H1 (cell line): ENCODE measurements around the gene SCPEP1. TPM values are rescaled to one million over a fixed set of nuclear protein-coding genes. Genes with fewer than 3 reads are reported as not detected.

Experiments
- CTCF ChIA-PET: fragments of 300-600 bp; sonication (Branson Sonifier 250); formaldehyde crosslinking; loops from one replicate; lab custom pipeline; 2021; ENCODE audit not compliant: partially characterized antibody; lab: Charles Lee
- POLR2A ChIA-PET: fragments of 300-600 bp; sonication (Branson Sonifier 250); formaldehyde crosslinking; loops from one replicate; lab custom pipeline; 2021; ENCODE audit warnings: inconsistent platforms; ENCODE audit not compliant: partially characterized antibody; lab: Charles Lee
- DNase-seq, 2 experiments: peaks; one replicate each; pipeline versions ENCODE4 v3.0.0 to v3.0.0-alpha.2; 2010 to 2022; ENCODE audit warnings: low spot score in 2 of 2, low read depth in 1 of 2, mixed read lengths in 1 of 2
- FAIRE-seq: peaks from 2 replicates; lab custom pipeline; 2011; peaks lifted over from hg19 to GRCh38; lab: Jason Lieb, UNC
- H2AFZ ChIP-seq: 2 replicates; pipeline ENCODE4 v1.8.1; 2012; ENCODE audit warnings: low read length, inconsistent platforms
- H2AK5ac ChIP-seq: 2 replicates; pipeline ENCODE4 v1.6.1; 2013; ENCODE audit warnings: low read depth, low read length
- H2BK120ac ChIP-seq: replicated peaks from 2 replicates; pipeline ENCODE3; 2013; ENCODE audit warnings: low read depth, low read length, inconsistent platforms
- H2BK12ac ChIP-seq: 2 replicates; pipeline ENCODE4 v1.6.1; 2013; ENCODE audit warnings: low read depth, low read length
- H2BK15ac ChIP-seq: 2 replicates; pipeline ENCODE4 v1.6.1; 2013; ENCODE audit warnings: low read length
- H2BK20ac ChIP-seq: 2 replicates; pipeline ENCODE4 v1.6.1; 2013; ENCODE audit warnings: low read length
- H2BK5ac ChIP-seq: 2 replicates; pipeline ENCODE4 v1.6.1; 2013; ENCODE audit warnings: low read depth, low read length
- H3K14ac ChIP-seq: 2 replicates; pipeline ENCODE4 v1.6.1; 2013; ENCODE audit warnings: inconsistent platforms; ENCODE audit not compliant: insufficient read length
- H3K18ac ChIP-seq: 2 replicates; pipeline ENCODE4 v1.6.1; 2013; ENCODE audit warnings: low read length; ENCODE audit errors: extremely low read depth
- H3K23ac ChIP-seq: 2 replicates; pipeline ENCODE4 v1.6.1; 2013; ENCODE audit warnings: inconsistent platforms; ENCODE audit not compliant: insufficient read length
- H3K23me2 ChIP-seq: 2 replicates; pipeline ENCODE4 v1.6.1; 2013; ENCODE audit warnings: low read depth, low read length
- H3K27ac ChIP-seq: 2 replicates; pipeline ENCODE4 v1.6.1; 2011; ENCODE audit warnings: low read depth, low read length, inconsistent platforms
- H3K27me3 ChIP-seq, 4 experiments: replicated peaks in 1 of 4; 1 replicate in 1 of 4; 2 replicates in 3 of 4; pipeline versions ENCODE4 v1.6.1 to v1.8.1; 2011 to 2013; ENCODE audit warnings: low read length in 3 of 4, mild to moderate bottlenecking in 3 of 4, inconsistent platforms in 2 of 4, mixed read lengths in 2 of 4, moderate library complexity in 1 of 4; ENCODE audit not compliant: control insufficient read depth in 3 of 4, insufficient read depth in 3 of 4; ENCODE audit errors: extremely low read depth in 1 of 4
- H3K36me3 ChIP-seq, 4 experiments: 2 replicates each; pipeline versions ENCODE4 v1.6.1 to v1.8.1; 2011 to 2013; ENCODE audit warnings: mild to moderate bottlenecking in 4 of 4, low read length in 3 of 4, moderate library complexity in 2 of 4, control low read depth in 1 of 4, inconsistent platforms in 1 of 4; ENCODE audit not compliant: insufficient read depth in 4 of 4, control insufficient read depth in 2 of 4
- H3K4ac ChIP-seq: replicated peaks from 2 replicates; pipeline ENCODE3; 2013; ENCODE audit warnings: low read length, low read depth, mixed read lengths, inconsistent platforms; ENCODE audit not compliant: insufficient read length
- H3K4me1 ChIP-seq, 4 experiments: replicated peaks in 1 of 4; 1 replicate in 1 of 4; 2 replicates in 3 of 4; pipeline versions ENCODE4 v1.6.1 to v1.8.1; 2011 to 2013; ENCODE audit warnings: low read length in 3 of 4, inconsistent platforms in 2 of 4, mixed read lengths in 1 of 4; ENCODE audit not compliant: insufficient read depth in 4 of 4, control insufficient read depth in 3 of 4
- H3K4me2 ChIP-seq, 2 experiments: 2 replicates each; pipeline versions ENCODE4 v1.6.1 to v1.8.1; 2011 to 2013; ENCODE audit warnings: low read depth in 2 of 2, low read length in 2 of 2, control low read depth in 1 of 2, inconsistent platforms in 1 of 2, mild to moderate bottlenecking in 1 of 2; ENCODE audit not compliant: insufficient read depth in 1 of 2
- H3K4me3 ChIP-seq, 4 experiments: fragments of 200-600, 300-600 bp in 1 of 4; sonication (generic), shearing (Covaris generic), sonication (Bioruptor Twin) in 1 of 4; 2 replicates each; pipeline versions ENCODE4 v1.5.1 to v1.8.1; 2011 to 2016; ENCODE audit warnings: low read length in 4 of 4, low read depth in 3 of 4, control low read depth in 2 of 4, inconsistent platforms in 2 of 4, mild to moderate bottlenecking in 2 of 4, mixed read lengths in 1 of 4, moderate library complexity in 1 of 4; ENCODE audit not compliant: insufficient read depth in 2 of 4; ENCODE audit errors: extremely low read depth in 1 of 4
- H3K56ac ChIP-seq: replicated peaks from 2 replicates; pipeline ENCODE3; 2013; ENCODE audit warnings: low read depth, mild to moderate bottlenecking, mixed read lengths, low read length, inconsistent platforms; ENCODE audit not compliant: insufficient read length
- H3K79me1 ChIP-seq: 2 replicates; pipeline ENCODE4 v1.6.1; 2013; ENCODE audit warnings: low read depth, low read length, control low read depth
- H3K79me2 ChIP-seq, 2 experiments: 2 replicates each; pipeline versions ENCODE4 v1.6.1 to v1.8.1; 2012 to 2013; ENCODE audit warnings: low read length in 2 of 2, mild to moderate bottlenecking in 2 of 2, inconsistent platforms in 1 of 2; ENCODE audit not compliant: insufficient read depth in 2 of 2, control insufficient read depth in 1 of 2
- H3K9ac ChIP-seq, 4 experiments: replicated peaks in 1 of 4; 1 replicate in 1 of 4; 2 replicates in 3 of 4; pipeline versions ENCODE4 v1.6.1 to v1.8.1; 2011 to 2013; ENCODE audit warnings: low read depth in 3 of 4, low read length in 3 of 4, control low read depth in 2 of 4, mild to moderate bottlenecking in 2 of 4, moderate library complexity in 2 of 4, inconsistent platforms in 1 of 4; ENCODE audit errors: extremely low read depth in 1 of 4
- H3K9me3 ChIP-seq, 2 experiments: 2 replicates each; pipeline versions ENCODE4 v1.6.1 to v1.8.1; 2012 to 2013; ENCODE audit warnings: mild to moderate bottlenecking in 2 of 2, moderate library complexity in 2 of 2, control low read depth in 1 of 2, inconsistent platforms in 1 of 2, low read depth in 1 of 2, low read length in 1 of 2, mixed read lengths in 1 of 2; ENCODE audit not compliant: insufficient read depth in 2 of 2
- H4K20me1 ChIP-seq, 2 experiments: replicated peaks in 1 of 2; 2 replicates each; pipeline versions ENCODE3 to v1.8.1; 2011 to 2013; ENCODE audit warnings: inconsistent platforms in 2 of 2, low read length in 2 of 2, mild to moderate bottlenecking in 1 of 2; ENCODE audit not compliant: insufficient read depth in 2 of 2, control insufficient read depth in 1 of 2
- H4K5ac ChIP-seq: 2 replicates; pipeline ENCODE4 v1.6.1; 2013; ENCODE audit warnings: low read length, low read depth, mixed read lengths, inconsistent platforms; ENCODE audit not compliant: insufficient read length
- H4K8ac ChIP-seq: 2 replicates; pipeline ENCODE4 v1.8.0; 2013; ENCODE audit warnings: mild to moderate bottlenecking, moderate library complexity, low read length, inconsistent platforms; ENCODE audit not compliant: insufficient read depth; ENCODE audit errors: extremely low read depth
- H4K91ac ChIP-seq: replicated peaks from 2 replicates; pipeline ENCODE3; 2013; ENCODE audit warnings: low read length, mixed read lengths, inconsistent platforms; ENCODE audit not compliant: insufficient read length
- BCL11A ChIP-seq, 2 experiments: IDR thresholded peaks; one replicate each; pipeline ENCODE4 v1.6.1; 2011; ENCODE audit warnings: low read depth in 2 of 2, low read length in 2 of 2, mild to moderate bottlenecking in 2 of 2
- CREB1 ChIP-seq: IDR thresholded peaks from 2 replicates; pipeline ENCODE4 v1.6.1; 2012; ENCODE audit warnings: inconsistent platforms
- CTBP2 ChIP-seq: IDR thresholded peaks from 2 replicates; pipeline ENCODE4 v1.7.0; 2011; ENCODE audit warnings: borderline replicate concordance, mild to moderate bottlenecking, moderate library complexity, mixed read lengths, low read length; ENCODE audit not compliant: insufficient read depth, insufficient read length
- HDAC2 ChIP-seq, 2 experiments: fragments of 300-600 bp in 1 of 2; sonication (generic) in 1 of 2; IDR thresholded peaks; 2 replicates each; pipeline ENCODE4 v1.6.1; 2011 to 2012; ENCODE audit warnings: low read depth in 2 of 2, low read length in 2 of 2, mild to moderate bottlenecking in 2 of 2, moderate library complexity in 2 of 2, borderline replicate concordance in 1 of 2, inconsistent platforms in 1 of 2
- KDM1A ChIP-seq: fragments of 200-600, 300-600 bp; sonication (generic); IDR thresholded peaks from 2 replicates; pipeline ENCODE4 v1.7.1; 2016; ENCODE audit warnings: mild to moderate bottlenecking, low read length, borderline replicate concordance
- KDM5A ChIP-seq: fragments of 200-600 bp; IDR thresholded peaks from 2 replicates; pipeline ENCODE4 v1.7.1; 2012; ENCODE audit warnings: mild to moderate bottlenecking, low read length, inconsistent platforms, mixed read lengths
- MAX ChIP-seq: IDR thresholded peaks from 2 replicates; pipeline ENCODE4 v1.6.1; 2012; ENCODE audit warnings: inconsistent platforms
- RFX5 ChIP-seq: IDR thresholded peaks from 2 replicates; pipeline ENCODE4 v1.6.1; 2011; ENCODE audit warnings: low read depth, low read length, improper control_type of control experiment, borderline replicate concordance
- RXRA ChIP-seq: IDR thresholded peaks from 2 replicates; pipeline ENCODE4 v1.6.1; 2011; ENCODE audit warnings: low read depth, mild to moderate bottlenecking, low read length, moderate library complexity; ENCODE audit not compliant: insufficient read depth
- SP1 ChIP-seq: IDR thresholded peaks from 2 replicates; pipeline ENCODE4 v1.6.1; 2011; ENCODE audit warnings: low read depth, low read length
- SP4 ChIP-seq: IDR thresholded peaks from 2 replicates; pipeline ENCODE4 v1.6.1; 2012; ENCODE audit warnings: low read length, inconsistent platforms
- SRF ChIP-seq: IDR thresholded peaks from 2 replicates; pipeline ENCODE4 v1.6.1; 2011; ENCODE audit warnings: mild to moderate bottlenecking, low read depth, low read length, moderate library complexity
- TAF1 ChIP-seq: IDR thresholded peaks from 2 replicates; pipeline ENCODE4 v1.6.1; 2011; ENCODE audit warnings: mild to moderate bottlenecking, low read depth, low read length
- TAF7 ChIP-seq: optimal IDR thresholded peaks from 2 replicates; pipeline ENCODE3; 2011; ENCODE audit warnings: low read depth, mild to moderate bottlenecking, inconsistent platforms, low read length, moderate library complexity, borderline replicate concordance
- TCF12 ChIP-seq: IDR thresholded peaks from 2 replicates; pipeline ENCODE4 v1.6.1; 2011; ENCODE audit warnings: low read depth, mild to moderate bottlenecking, low read length
- WGBS, 2 experiments: shearing (Covaris generic) in 1 of 2; methylation state at CpG; one replicate each; pipeline versions ENCODE4 v1.1.6 to v1.1.7; 2013 to 2015; ENCODE audit warnings: low lambda C conversion rate in 2 of 2, mixed read lengths in 2 of 2, inconsistent platforms in 1 of 2, low coverage in 1 of 2, missing lambda C conversion rate in 1 of 2; ENCODE audit not compliant: insufficient replicate concordance in 2 of 2, insufficient coverage in 1 of 2, insufficient read length in 1 of 2; ENCODE audit errors: extremely low coverage in 1 of 2, missing lambda C conversion rate in 1 of 2; 5-methylcytosine and 5-hydroxymethylcytosine counted together
- polyA plus RNA-seq, 7 experiments: library from polyadenylated mRNA; depleted of rRNA in 3 of 7; stranded (reverse) in 5 of 7; unstranded in 2 of 7; fragments of >200 nt in 5 of 7; fragments of 200-250 nt in 2 of 7; gene quantifications; 1 replicate in 5 of 7; 2 replicates in 1 of 7; 4 replicates in 1 of 7; pipeline versions ENCODE4 v1.2.1 to v1.2.3, GENCODE V29; 2011 to 2013; ENCODE audit warnings: missing spikeins in 2 of 7, mixed read lengths in 2 of 7
- total RNA-seq: library from RNA; stranded (reverse); fragmentation: NEBNext Ultra II Directional; extraction: Animal tissue kit (Norgen Biotek cat#: 25700); gene quantifications from 2 replicates; pipeline ENCODE4 v1.2.1, GENCODE V29; 2021

SCPEP1 gene
- total and polyA plus RNA-seq, 2 of the 8 experiments (the other 6 are each of a cell fraction or from before 2014, with no cell fraction given): 30.7 to 52.6 TPM

- H2BK12ac ChIP-seq: no peak overlapping the region
- H2AFZ ChIP-seq: no peak overlapping the region
- CTCF ChIA-PET: interaction anchor here (0.6 to 8.4 kb wide), 7 partner anchors 12 to 62 kb away, joined by 3 to 58 read pairs (median 4); no protein-coding TSS in a partner anchor
Measured at GRCh38 chr17:57046749-57047148, 68.8 kb downstream of the SCPEP1 start.

More at GRCh38 chr17:57046749-57047148, 68.8 kb downstream of the SCPEP1 start:
- no peak for DNase-seq
- Histone ChIP-seq H3K4me1 (peaks cover under 1 to 3% (median 1%) of the 10 kb centered on the region in 4 experiments; a peak in 4 of 7 replicates), H2BK120ac (no peak overlapping the region), H3K4me2 (no peak overlapping the region), H2BK5ac (no peak overlapping the region), H2AK5ac (no peak overlapping the region), H3K79me1 (no peaks in the 10 kb centered on the region), H3K14ac (no peak overlapping the region), H3K9ac (no peak overlapping the region), H4K5ac (no peak overlapping the region), H4K91ac (no peak overlapping the region), H3K27me3 (no peaks in the 10 kb centered on the region), H3K23me2 (no peaks in the 10 kb centered on the region), H3K18ac (no peak overlapping the region), H3K4me3 (no peak overlapping the region), H4K20me1 (no peaks in the 10 kb centered on the region), H4K8ac (no peak overlapping the region), H3K79me2 (no peaks in the 10 kb centered on the region), H3K9me3 (no peaks in the 10 kb centered on the region), H3K4ac (no peak overlapping the region), H3K27ac (no peak overlapping the region), H2BK15ac (no peak overlapping the region), H3K23ac (no peak overlapping the region), H3K36me3 (no peaks in the 10 kb centered on the region), H2BK20ac (no peak overlapping the region), H3K56ac (no peak overlapping the region)
- TF ChIP-seq RFX5 (no peak), KDM5A (no peak), SRF (no peak), SP4 (no peak), TCF12 (no peak), BCL11A (IDR thresholded peaks at IDR 0.05; ENCODE audit: low read depth in 2 of 2, low read length in 2 of 2) (no peak), RXRA (no peak), CTBP2 (no peak), TAF7 (no peak), SP1 (no peak), TAF1 (no peak), MAX (no peak), HDAC2 (IDR thresholded peaks at IDR 0.05; ENCODE audit: borderline replicate concordance in 1 of 2, low read depth in 2 of 2, low read length in 2 of 2) (no peak), CREB1 (no peak), KDM1A (no peak)
- POLR2A ChIA-PET: no interaction called here
- WGBS, 2 experiments: 95% methylated on average over 16 of the region's 18 CpGs; no CpG with 5 or more reads in 1 of the 2 experiments
- FAIRE-seq: no peak
